Measurements from ENCODE around the gene CDK17.
A peak's percentile ranks its signal among the peaks of the same experiment; 100 is the strongest.

Gene CDK17

DNA sequence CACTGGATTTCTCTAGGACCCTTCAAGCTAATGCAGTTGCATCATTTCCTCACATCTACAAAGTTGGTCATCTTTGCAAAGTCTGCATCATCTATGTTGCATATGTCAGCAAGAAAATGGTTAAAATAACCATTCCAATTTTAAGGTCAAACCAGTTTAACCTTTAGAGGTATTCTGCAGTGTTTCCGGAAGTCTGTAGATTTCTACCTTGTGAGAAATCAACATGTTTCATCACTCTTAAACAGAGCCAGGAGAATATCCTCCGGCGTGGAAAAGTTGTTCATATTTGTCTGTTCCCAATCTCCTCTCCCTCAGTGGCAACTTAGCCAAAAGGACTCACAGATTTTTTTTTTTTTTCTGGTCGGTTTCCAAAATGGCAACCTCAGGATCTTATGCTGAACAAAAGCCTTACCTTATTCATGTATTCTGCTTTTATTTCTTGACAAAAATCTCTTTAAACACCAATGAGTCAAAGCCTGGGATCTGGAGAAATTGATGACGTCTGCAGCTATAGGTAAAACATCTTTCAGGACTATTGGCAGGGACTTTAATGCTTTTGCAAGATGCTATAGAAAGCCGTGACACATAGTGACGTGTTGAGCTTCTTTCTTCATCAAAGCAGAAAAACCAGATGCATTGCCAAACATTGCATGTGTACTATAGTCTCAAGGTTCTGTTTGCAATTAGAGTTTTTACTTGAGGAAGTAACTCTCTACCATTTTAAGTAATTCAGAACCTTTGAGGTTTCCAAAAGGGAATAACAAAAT, 16.0 kb upstream of the CDK17 start:
- TF ChIP-seq, protein P1, sequence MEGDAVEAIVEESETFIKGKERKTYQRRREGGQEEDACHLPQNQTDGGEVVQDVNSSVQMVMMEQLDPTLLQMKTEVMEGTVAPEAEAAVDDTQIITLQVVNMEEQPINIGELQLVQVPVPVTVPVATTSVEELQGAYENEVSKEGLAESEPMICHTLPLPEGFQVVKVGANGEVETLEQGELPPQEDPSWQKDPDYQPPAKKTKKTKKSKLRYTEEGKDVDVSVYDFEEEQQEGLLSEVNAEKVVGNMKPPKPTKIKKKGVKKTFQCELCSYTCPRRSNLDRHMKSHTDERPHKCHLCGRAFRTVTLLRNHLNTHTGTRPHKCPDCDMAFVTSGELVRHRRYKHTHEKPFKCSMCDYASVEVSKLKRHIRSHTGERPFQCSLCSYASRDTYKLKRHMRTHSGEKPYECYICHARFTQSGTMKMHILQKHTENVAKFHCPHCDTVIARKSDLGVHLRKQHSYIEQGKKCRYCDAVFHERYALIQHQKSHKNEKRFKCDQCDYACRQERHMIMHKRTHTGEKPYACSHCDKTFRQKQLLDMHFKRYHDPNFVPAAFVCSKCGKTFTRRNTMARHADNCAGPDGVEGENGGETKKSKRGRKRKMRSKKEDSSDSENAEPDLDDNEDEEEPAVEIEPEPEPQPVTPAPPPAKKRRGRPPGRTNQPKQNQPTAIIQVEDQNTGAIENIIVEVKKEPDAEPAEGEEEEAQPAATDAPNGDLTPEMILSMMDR (conservative IDR thresholded peaks at IDR 0.05; ENCODE audit: low read length), result no peak
- TF ChIP-seq EZH2phosphoT487 (IDR thresholded peaks at IDR 0.05; ENCODE audit: borderline replicate concordance), result no peak
- Histone ChIP-seq H3K4me1 (ENCODE audit: insufficient read depth, low read length, poor library complexity, severe bottlenecking) (no peaks in the 10 kb centered on the region), H3K9me2 (replicated peaks; ENCODE audit: low read depth, low read length) (no peaks in the 10 kb centered on the region), H4K20me1 (ENCODE audit: insufficient read depth, low read length, poor library complexity, severe bottlenecking) (no peaks in the 10 kb centered on the region), H3K4me3 (ENCODE audit: low read length, poor library complexity, severe bottlenecking) (no peak overlapping the region), H3K36me3 (ENCODE audit: insufficient read depth, low read length) (no peaks in the 10 kb centered on the region), H2AFZ (ENCODE audit: low read length) (peak overlapping the region; percentile 7; the same call in 1 of the 2 replicates), H3F3A (ENCODE audit: low read depth) (no peaks in the 10 kb centered on the region), H3K4me2 (ENCODE audit: low read depth, low read length, poor library complexity, severe bottlenecking) (no peak overlapping the region), H3K79me2 (ENCODE audit: insufficient read depth, low read length) (no peaks in the 10 kb centered on the region), H3K27me3 (ENCODE audit: insufficient read depth, low read length, poor library complexity, severe bottlenecking) (no peaks in the 10 kb centered on the region), H3K9ac (ENCODE audit: low read depth, low read length, poor library complexity, severe bottlenecking) (no peak overlapping the region), H3K9me3 (ENCODE audit: insufficient read depth, low read depth, low read length) (no peaks in the 10 kb centered on the region)

DNA sequence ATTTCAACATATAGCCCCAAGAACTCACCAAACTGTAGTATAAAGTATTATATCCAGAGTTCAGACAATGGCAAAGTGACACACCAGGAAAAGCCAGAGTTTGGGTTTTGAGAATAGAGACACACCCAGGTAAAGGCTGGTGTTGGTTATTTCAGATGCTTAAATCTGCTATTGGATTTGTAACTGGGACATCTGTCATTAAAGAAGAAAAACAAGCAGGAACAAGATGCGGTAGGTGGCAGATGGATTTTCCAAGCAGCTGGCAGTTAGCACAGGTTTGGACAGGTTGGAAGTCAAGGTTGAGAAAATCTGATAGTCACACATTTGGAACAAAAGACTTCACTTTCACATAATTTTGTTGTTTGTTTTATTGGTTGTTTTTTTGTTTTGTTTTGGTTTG, 14.4 kb upstream of the CDK17 start:
- Histone ChIP-seq H3F3A (ENCODE audit: low read depth) (no peaks in the 10 kb centered on the region), H3K36me3 (ENCODE audit: insufficient read depth, low read length) (no peaks in the 10 kb centered on the region), H3K9me2 (replicated peaks; ENCODE audit: low read depth, low read length) (no peaks in the 10 kb centered on the region), H3K9ac (ENCODE audit: low read depth, low read length, poor library complexity, severe bottlenecking) (no peak overlapping the region), H3K4me1 (ENCODE audit: insufficient read depth, low read length, poor library complexity, severe bottlenecking) (peaks cover 5% of the 10 kb centered on the region), H3K4me3 (ENCODE audit: low read length, poor library complexity, severe bottlenecking) (no peak overlapping the region), H3K9me3 (ENCODE audit: insufficient read depth, low read depth, low read length) (no peaks in the 10 kb centered on the region), H3K79me2 (ENCODE audit: insufficient read depth, low read length) (no peaks in the 10 kb centered on the region), H4K20me1 (ENCODE audit: insufficient read depth, low read length, poor library complexity, severe bottlenecking) (no peaks in the 10 kb centered on the region), H3K4me2 (ENCODE audit: low read depth, low read length, poor library complexity, severe bottlenecking) (no peak overlapping the region), H2AFZ (ENCODE audit: low read length) (no peak overlapping the region), H3K27me3 (ENCODE audit: insufficient read depth, low read length, poor library complexity, severe bottlenecking) (no peaks in the 10 kb centered on the region)
- TF ChIP-seq, protein P1 (conservative IDR thresholded peaks at IDR 0.05; ENCODE audit: low read length), result no peak
- no peak for TF ChIP-seq EZH2phosphoT487 (IDR thresholded peaks at IDR 0.05; ENCODE audit: borderline replicate concordance)

DNA sequence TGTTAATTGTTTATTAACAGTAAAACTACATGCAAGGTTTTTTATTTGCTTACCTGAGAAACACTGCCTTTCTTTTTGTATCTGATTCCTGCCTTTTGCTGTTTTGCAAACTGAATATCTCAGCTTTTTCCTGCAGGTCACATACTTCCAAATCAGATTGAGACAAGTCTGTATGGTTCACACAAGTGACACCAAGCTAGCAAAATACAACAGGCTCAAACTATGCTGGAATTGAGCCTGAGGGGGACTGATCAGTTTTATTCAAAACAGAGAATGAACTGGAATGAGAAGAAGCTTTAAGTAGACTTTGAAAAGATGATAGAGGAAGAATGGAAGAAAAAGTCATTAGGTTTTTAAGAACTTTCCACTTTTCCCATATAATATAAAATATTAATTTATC, 12.2 kb upstream of the CDK17 start:
- TF ChIP-seq, protein P1 (conservative IDR thresholded peaks at IDR 0.05; ENCODE audit: low read length), result no peak
- TF ChIP-seq EZH2phosphoT487 (IDR thresholded peaks at IDR 0.05; ENCODE audit: borderline replicate concordance), result no peak
- Histone ChIP-seq H3F3A (ENCODE audit: low read depth) (no peaks in the 10 kb centered on the region), H4K20me1 (ENCODE audit: insufficient read depth, low read length, poor library complexity, severe bottlenecking) (no peaks in the 10 kb centered on the region)

More for the DNA sequence above, 12.2 kb upstream of the CDK17 start:
- no peak overlapping the region for H3K4me3 ChIP-seq (ENCODE audit: low read length, poor library complexity, severe bottlenecking)
- peaks cover 14% of the 10 kb centered on the region for H3K4me1 ChIP-seq (ENCODE audit: insufficient read depth, low read length, poor library complexity, severe bottlenecking)
- no peaks in the 10 kb centered on the region for H3K9me2 ChIP-seq (replicated peaks; ENCODE audit: low read depth, low read length)
- H3K27me3 ChIP-seq (ENCODE audit: insufficient read depth, low read length, poor library complexity, severe bottlenecking), result no peaks in the 10 kb centered on the region
- no peak overlapping the region for H3K9ac ChIP-seq (ENCODE audit: low read depth, low read length, poor library complexity, severe bottlenecking)
- H2AFZ ChIP-seq (ENCODE audit: low read length), result no peak overlapping the region
- no peak overlapping the region for H3K4me2 ChIP-seq (ENCODE audit: low read depth, low read length, poor library complexity, severe bottlenecking)
- H3K79me2 ChIP-seq (ENCODE audit: insufficient read depth, low read length), result no peaks in the 10 kb centered on the region
- H3K36me3 ChIP-seq (ENCODE audit: insufficient read depth, low read length), result no peaks in the 10 kb centered on the region
- H3K9me3 ChIP-seq (ENCODE audit: insufficient read depth, low read depth, low read length), result no peaks in the 10 kb centered on the region
